ENCODE results near the gene RABAC1. TPM values are rescaled to one million over a fixed set of nuclear protein-coding genes. Genes with fewer than 3 reads are reported as not detected.

RABAC1 gene
- total and polyA plus RNA-seq, 5 donors from 2014 or later = 94.0 to 261 (median 222) TPM

GRCh38 chr19:41984961-41985360 lies 25.8 kb upstream of the RABAC1 start:
- Histone ChIP-seq H3K4me1 (ENCODE audit: control insufficient read depth, insufficient read depth, low read length, poor library complexity, severe bottlenecking) (no peaks in the 10 kb centered on the region), H3K9me3 (ENCODE audit: control insufficient read depth in 2 of 2, low read length in 2 of 2) (no peaks in the 10 kb centered on the region), H3K36me3 (ENCODE audit: control insufficient read depth, insufficient read depth, low read length) (no peaks in the 10 kb centered on the region), H3K4me3 (ENCODE audit: low read depth, low read length) (no peak overlapping the region), H3K27me3 (ENCODE audit: control insufficient read depth, insufficient read depth, low read length) (no peaks in the 10 kb centered on the region), H3K27ac (ENCODE audit: insufficient read depth, low read length, poor library complexity, severe bottlenecking) (no peak overlapping the region)
- Mint-ChIP-seq H3K27me3 (no peaks in the 10 kb centered on the region), H3K9me3 (no peaks in the 10 kb centered on the region), H3K4me3 (no peak overlapping the region), H3K4me1 (no peaks in the 10 kb centered on the region), H3K36me3 (peaks cover 15% of the 10 kb centered on the region), H3K27ac (no peak overlapping the region)
- ATAC-seq (ENCODE audit: low read depth in 2 of 2) (no peak), DNase-seq (no peak)

DNA sequence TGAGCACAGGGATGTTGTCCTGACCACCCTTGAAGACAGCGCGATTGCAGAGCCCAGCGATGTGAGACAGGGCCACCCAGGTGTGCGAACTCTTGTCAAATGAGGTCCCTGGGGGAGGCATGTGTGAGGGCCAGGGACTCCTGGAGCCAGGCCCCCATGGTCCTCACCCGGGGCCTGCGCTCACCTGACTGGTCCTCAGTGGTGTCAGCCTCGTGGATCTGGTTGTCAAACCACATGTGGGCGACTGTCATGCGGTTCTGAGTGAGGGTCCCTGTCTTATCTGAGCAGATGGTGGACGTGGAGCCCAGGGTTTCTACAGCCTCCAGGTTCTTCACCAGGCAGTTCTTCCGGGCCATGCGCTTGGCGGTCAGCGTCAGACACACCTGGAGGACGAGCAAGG lies 22.6 kb upstream of the RABAC1 start:
- no peaks in the 10 kb centered on the region for H3K9me3 Mint-ChIP-seq
- H3K4me3 ChIP-seq (ENCODE audit: low read depth, low read length) = no peak overlapping the region
- no peak overlapping the region for H3K27ac Mint-ChIP-seq
- no peak overlapping the region for H3K4me3 Mint-ChIP-seq
- H3K27me3 Mint-ChIP-seq = no peaks in the 10 kb centered on the region
- no peak overlapping the region for H3K27ac ChIP-seq (ENCODE audit: insufficient read depth, low read length, poor library complexity, severe bottlenecking)
- H3K27me3 ChIP-seq (ENCODE audit: control insufficient read depth, insufficient read depth, low read length) = no peaks in the 10 kb centered on the region
- no peaks in the 10 kb centered on the region for H3K4me1 Mint-ChIP-seq
- H3K36me3 ChIP-seq (ENCODE audit: control insufficient read depth, insufficient read depth, low read length) = no peaks in the 10 kb centered on the region
- H3K4me1 ChIP-seq (ENCODE audit: control insufficient read depth, insufficient read depth, low read length, poor library complexity, severe bottlenecking) = no peaks in the 10 kb centered on the region
- ATAC-seq (ENCODE audit: low read depth in 2 of 2) (no peak), DNase-seq (no peak)
- peaks cover 11% of the 10 kb centered on the region for H3K36me3 Mint-ChIP-seq
- no peaks in the 10 kb centered on the region for H3K9me3 ChIP-seq (ENCODE audit: control insufficient read depth in 2 of 2, low read length in 2 of 2)

GRCh38 chr19:41978470-41978869 lies 19.3 kb upstream of the RABAC1 start:
- H3K36me3 Mint-ChIP-seq = peaks cover 11% of the 10 kb centered on the region
- H3K4me3 Mint-ChIP-seq = no peak overlapping the region
- no peaks in the 10 kb centered on the region for H3K9me3 Mint-ChIP-seq

DNA sequence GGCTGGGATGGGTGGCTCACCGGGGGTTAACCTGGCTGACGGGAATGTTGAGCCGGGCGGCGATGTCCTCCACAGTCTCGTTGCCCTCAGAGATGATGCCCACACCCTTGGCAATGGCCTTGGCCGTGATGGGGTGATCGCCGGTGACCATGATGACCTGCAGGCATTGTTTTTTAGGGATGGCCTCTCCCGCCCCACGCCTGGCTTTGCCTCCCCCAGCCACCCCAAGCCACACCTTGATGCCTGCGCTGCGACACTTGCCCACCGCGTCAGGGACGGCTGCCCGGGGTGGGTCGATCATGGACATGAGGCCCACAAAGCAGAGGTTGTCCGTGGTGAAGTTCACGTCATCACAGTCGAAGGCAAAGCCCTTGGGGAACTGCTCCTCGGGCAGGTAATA lies 18.8 kb upstream of the RABAC1 start:
- no peak overlapping the region for H3K4me3 ChIP-seq (ENCODE audit: low read depth, low read length)
- no peak overlapping the region for H3K4me3 Mint-ChIP-seq
- no peak overlapping the region for H3K27ac ChIP-seq (ENCODE audit: insufficient read depth, low read length, poor library complexity, severe bottlenecking)
- no peaks in the 10 kb centered on the region for H3K9me3 Mint-ChIP-seq
- H3K27ac Mint-ChIP-seq = no peak overlapping the region
- ATAC-seq (ENCODE audit: low read depth in 2 of 2) (no peak), DNase-seq (no peak)
- H3K4me1 ChIP-seq (ENCODE audit: control insufficient read depth, insufficient read depth, low read length, poor library complexity, severe bottlenecking) = no peaks in the 10 kb centered on the region
- H3K36me3 ChIP-seq (ENCODE audit: control insufficient read depth, insufficient read depth, low read length) = no peaks in the 10 kb centered on the region
- H3K9me3 ChIP-seq (ENCODE audit: control insufficient read depth in 2 of 2, low read length in 2 of 2) = no peaks in the 10 kb centered on the region
- peaks cover 11% of the 10 kb centered on the region for H3K36me3 Mint-ChIP-seq
- H3K27me3 ChIP-seq (ENCODE audit: control insufficient read depth, insufficient read depth, low read length) = no peaks in the 10 kb centered on the region
- H3K27me3 Mint-ChIP-seq = no peaks in the 10 kb centered on the region
- H3K4me1 Mint-ChIP-seq = no peaks in the 10 kb centered on the region

More at GRCh38 chr19:41978470-41978869, 19.3 kb upstream of the RABAC1 start:
- no peaks in the 10 kb centered on the region for H3K27me3 Mint-ChIP-seq
- Histone ChIP-seq H3K27ac (ENCODE audit: insufficient read depth, low read length, poor library complexity, severe bottlenecking) (no peak overlapping the region), H3K27me3 (ENCODE audit: control insufficient read depth, insufficient read depth, low read length) (no peaks in the 10 kb centered on the region), H3K36me3 (ENCODE audit: control insufficient read depth, insufficient read depth, low read length) (no peaks in the 10 kb centered on the region), H3K4me3 (ENCODE audit: low read depth, low read length) (no peak overlapping the region), H3K9me3 (ENCODE audit: control insufficient read depth in 2 of 2, low read length in 2 of 2) (no peaks in the 10 kb centered on the region), H3K4me1 (ENCODE audit: control insufficient read depth, insufficient read depth, low read length, poor library complexity, severe bottlenecking) (no peaks in the 10 kb centered on the region)
- ATAC-seq (ENCODE audit: low read depth in 2 of 2) (no peak), DNase-seq (no peak)
- no peak overlapping the region for H3K27ac Mint-ChIP-seq
- H3K4me1 Mint-ChIP-seq = no peaks in the 10 kb centered on the region

DNA sequence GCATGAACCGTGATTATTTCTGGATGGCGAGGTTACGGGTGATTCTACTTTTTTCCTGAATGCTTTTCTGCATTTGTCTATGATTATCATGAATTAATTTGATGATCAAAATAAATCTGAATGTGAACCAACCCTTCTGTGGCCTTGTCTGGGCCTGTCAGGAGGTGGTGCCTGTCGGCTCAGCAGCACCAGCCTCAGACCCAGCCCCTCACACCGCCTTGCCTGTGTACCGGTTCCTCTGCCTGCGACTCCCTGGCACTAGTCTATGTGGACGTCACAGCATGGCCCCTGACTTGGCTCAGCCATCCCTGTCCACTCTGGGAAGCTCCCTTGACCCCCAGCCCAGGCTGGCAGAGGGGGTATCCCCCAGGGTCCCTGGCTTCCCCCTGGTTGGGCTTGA lies 15.5 kb upstream of the RABAC1 start:
- Histone ChIP-seq H3K4me3 (ENCODE audit: low read depth, low read length) (no peak overlapping the region), H3K9me3 (ENCODE audit: control insufficient read depth in 2 of 2, low read length in 2 of 2) (no peaks in the 10 kb centered on the region), H3K27me3 (ENCODE audit: control insufficient read depth, insufficient read depth, low read length) (no peaks in the 10 kb centered on the region), H3K27ac (ENCODE audit: insufficient read depth, low read length, poor library complexity, severe bottlenecking) (no peak overlapping the region), H3K4me1 (ENCODE audit: control insufficient read depth, insufficient read depth, low read length, poor library complexity, severe bottlenecking) (no peaks in the 10 kb centered on the region), H3K36me3 (ENCODE audit: control insufficient read depth, insufficient read depth, low read length) (no peaks in the 10 kb centered on the region)
- no peak for DNase-seq
- Mint-ChIP-seq H3K27ac (no peak overlapping the region), H3K4me3 (no peak overlapping the region), H3K27me3 (no peaks in the 10 kb centered on the region), H3K36me3 (peaks cover 6% of the 10 kb centered on the region), H3K4me1 (no peaks in the 10 kb centered on the region), H3K9me3 (no peaks in the 10 kb centered on the region)
- ATAC-seq (ENCODE audit: low read depth in 2 of 2) = no peak

- Mint-ChIP-seq H3K36me3 (peaks cover 11% of the 10 kb centered on the region), H3K4me3 (no peak overlapping the region), H3K4me1 (no peaks in the 10 kb centered on the region), H3K27me3 (no peaks in the 10 kb centered on the region), H3K9me3 (peaks cover 0 to 1% (median 0%) of the 10 kb centered on the region in 7 donors), H3K27ac (no peak overlapping the region)
- Histone ChIP-seq H3K27me3 (ENCODE audit: control insufficient read depth, insufficient read depth, low read length) (no peaks in the 10 kb centered on the region), H3K27ac (ENCODE audit: insufficient read depth, low read length, poor library complexity, severe bottlenecking) (no peak overlapping the region), H3K4me1 (ENCODE audit: control insufficient read depth, insufficient read depth, low read length, poor library complexity, severe bottlenecking) (no peaks in the 10 kb centered on the region), H3K9me3 (ENCODE audit: control insufficient read depth in 2 of 2, low read length in 2 of 2) (no peaks in the 10 kb centered on the region), H3K4me3 (ENCODE audit: low read depth, low read length) (no peak overlapping the region), H3K36me3 (ENCODE audit: control insufficient read depth, insufficient read depth, low read length) (no peaks in the 10 kb centered on the region)
- DNase-seq = no peak
- no peak for ATAC-seq (ENCODE audit: low read depth in 2 of 2)
Measured at GRCh38 chr19:41971363-41971762, 12.2 kb upstream of the RABAC1 start.

DNA sequence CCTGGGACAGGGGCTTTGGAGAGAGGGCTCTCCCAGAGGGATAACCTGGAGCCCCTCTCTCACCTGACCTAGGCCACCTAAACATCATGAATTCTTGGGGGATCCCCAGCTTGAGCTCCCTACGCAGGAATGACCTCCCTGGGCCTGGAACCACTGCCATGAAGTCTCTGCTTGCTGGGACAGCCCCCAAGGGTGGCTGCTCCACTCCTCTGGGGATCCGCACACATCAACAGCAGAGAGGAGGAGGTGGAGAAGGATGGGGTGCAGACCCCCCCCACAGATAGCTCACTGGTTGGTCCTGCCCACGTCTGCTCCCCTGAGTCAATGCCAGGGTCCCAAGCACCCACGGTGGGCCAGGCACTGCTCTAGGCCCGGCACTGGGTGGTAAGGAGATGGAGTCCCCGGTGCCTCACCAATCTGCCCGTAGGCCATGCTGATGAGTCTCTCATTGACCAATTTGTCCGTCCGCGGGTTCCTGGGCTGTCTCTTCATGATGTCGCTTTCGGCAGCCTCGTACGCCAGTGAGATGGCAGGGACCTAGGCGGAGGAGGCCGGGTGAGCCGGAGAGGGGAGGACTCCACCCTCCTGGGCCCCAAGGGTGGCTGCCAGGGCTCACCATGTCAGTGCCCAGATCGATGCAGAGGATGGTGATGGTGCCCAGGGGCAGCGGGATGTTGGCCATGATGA lies 10.8 kb upstream of the RABAC1 start:
- no peaks in the 10 kb centered on the region for H3K9me3 ChIP-seq (ENCODE audit: control insufficient read depth in 2 of 2, low read length in 2 of 2)
- no peaks in the 10 kb centered on the region for H3K27me3 ChIP-seq (ENCODE audit: control insufficient read depth, insufficient read depth, low read length)
- H3K36me3 Mint-ChIP-seq = peaks cover 11% of the 10 kb centered on the region
- DNase-seq (no peak), ATAC-seq (ENCODE audit: low read depth in 2 of 2) (no peak)
- H3K4me3 ChIP-seq (ENCODE audit: low read depth, low read length) = no peak overlapping the region
- peaks cover 0 to 1% (median 0%) of the 10 kb centered on the region in 7 donors for H3K9me3 Mint-ChIP-seq
- H3K27me3 Mint-ChIP-seq = no peaks in the 10 kb centered on the region
- peak overlapping the region in 1 of 4 donors; percentile 58 for H3K4me3 Mint-ChIP-seq
- no peak overlapping the region for H3K27ac ChIP-seq (ENCODE audit: insufficient read depth, low read length, poor library complexity, severe bottlenecking)
- no peaks in the 10 kb centered on the region for H3K4me1 ChIP-seq (ENCODE audit: control insufficient read depth, insufficient read depth, low read length, poor library complexity, severe bottlenecking)
- no peak overlapping the region for H3K27ac Mint-ChIP-seq
- no peaks in the 10 kb centered on the region for H3K36me3 ChIP-seq (ENCODE audit: control insufficient read depth, insufficient read depth, low read length)
- H3K4me1 Mint-ChIP-seq = no peaks in the 10 kb centered on the region

Data from CD4-positive, CD25-positive, alpha-beta regulatory T cell (primary cell).